ENCODE data around the gene GPALPP1. TPM values are rescaled to one million over a fixed set of nuclear protein-coding genes. Genes with fewer than 3 reads are reported as not detected.
"Not testable (repeated sequence)": the region's sequence is repeated elsewhere in the genome, so short reads cannot be mapped to it uniquely, and the experiment has no call there.

GPALPP1 gene
- total RNA-seq, 1 experiment from 2014 or later: 36.2 TPM

DNA sequence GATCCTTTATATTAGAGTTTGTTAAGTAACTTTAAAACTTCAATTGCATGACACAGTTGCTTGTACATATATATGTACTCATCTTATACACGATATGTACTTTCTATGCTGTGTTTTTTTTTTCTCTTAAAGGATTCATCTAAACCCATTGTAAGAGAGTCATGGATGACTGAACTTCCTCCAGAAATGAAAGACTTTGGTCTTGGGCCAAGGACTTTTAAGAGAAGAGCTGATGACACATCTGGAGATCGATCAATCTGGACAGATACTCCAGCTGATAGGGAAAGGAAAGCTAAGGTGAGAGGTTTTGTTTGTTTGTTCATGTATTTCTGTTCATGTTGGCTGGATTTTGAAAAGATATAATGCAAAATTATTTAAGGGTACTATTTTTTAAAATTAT is 26.0 kb downstream of the GPALPP1 start:
- Histone ChIP-seq H3K4me3 (ENCODE audit: low read length) (no peak overlapping the region), H4K20me1 (ENCODE audit: insufficient read depth, low read depth, low read length) (no peaks in the 10 kb centered on the region), H3K79me2 (ENCODE audit: low read length) (no peaks in the 10 kb centered on the region), H2AFZ (ENCODE audit: low read length) (no peak overlapping the region), H3K27ac (ENCODE audit: low read length) (no peak overlapping the region), H3K36me3 (ENCODE audit: insufficient read depth, low read length) (peaks cover 13% of the 10 kb centered on the region; the same call in 1 of the 2 replicates), H3K4me1 (ENCODE audit: low read length) (no peaks in the 10 kb centered on the region), H3K27me3 (ENCODE audit: low read length) (no peaks in the 10 kb centered on the region), H3K9ac (ENCODE audit: low read length) (no peak overlapping the region), H3K9me3 (ENCODE audit: low read length) (no peaks in the 10 kb centered on the region), H3K9me2 (replicated peaks; ENCODE audit: insufficient read depth, low read length) (no peaks in the 10 kb centered on the region), H3K4me2 (ENCODE audit: low read depth, low read length, poor library complexity, severe bottlenecking) (no peak overlapping the region)
- no peak for DNase-seq

DNA sequence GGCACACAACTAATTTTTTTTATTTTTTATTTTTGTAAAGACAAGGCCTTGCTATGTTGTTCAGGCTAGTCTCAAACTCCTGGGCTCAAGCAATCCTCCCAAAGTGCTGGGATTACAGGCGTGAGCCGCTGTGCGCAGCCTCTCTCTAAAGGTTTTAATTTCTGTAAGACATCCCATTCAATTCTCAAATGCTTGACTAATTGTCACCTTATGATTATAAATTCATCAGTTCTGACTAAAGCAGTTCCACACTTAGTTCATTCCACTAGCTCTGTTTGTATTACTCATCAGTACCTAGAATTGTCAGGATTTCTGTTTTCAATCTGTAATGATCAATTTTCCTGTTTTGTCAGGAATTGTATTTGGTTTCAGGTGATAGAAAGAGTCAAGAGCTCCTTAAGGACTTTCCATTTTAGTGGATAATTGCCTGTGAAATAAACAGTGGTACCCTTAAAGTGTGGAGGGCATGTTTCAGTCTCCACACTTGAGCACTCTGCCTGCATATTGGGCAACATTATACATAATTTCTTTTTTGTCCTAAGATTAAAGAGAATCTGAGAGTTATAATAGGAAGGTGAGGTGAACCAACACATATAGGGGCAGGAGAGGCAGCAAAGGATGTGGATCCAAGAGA is 27.6 kb downstream of the GPALPP1 start:
- Histone ChIP-seq H3K79me2 (ENCODE audit: low read length) (no peaks in the 10 kb centered on the region), H3K4me2 (ENCODE audit: low read depth, low read length, poor library complexity, severe bottlenecking) (no peak overlapping the region), H3K9me2 (replicated peaks; ENCODE audit: insufficient read depth, low read length) (no peaks in the 10 kb centered on the region), H3K9me3 (ENCODE audit: low read length) (no peaks in the 10 kb centered on the region), H3K4me3 (ENCODE audit: low read length) (no peak overlapping the region), H4K20me1 (ENCODE audit: insufficient read depth, low read depth, low read length) (no peaks in the 10 kb centered on the region), H3K27me3 (ENCODE audit: low read length) (no peaks in the 10 kb centered on the region), H3K36me3 (ENCODE audit: insufficient read depth, low read length) (peaks cover 12% of the 10 kb centered on the region; the same call in 1 of the 2 replicates), H3K9ac (ENCODE audit: low read length) (no peak overlapping the region), H3K27ac (ENCODE audit: low read length) (no peak overlapping the region), H2AFZ (ENCODE audit: low read length) (no peak overlapping the region), H3K4me1 (ENCODE audit: low read length) (no peaks in the 10 kb centered on the region)
- DNase-seq: no peak

DNA sequence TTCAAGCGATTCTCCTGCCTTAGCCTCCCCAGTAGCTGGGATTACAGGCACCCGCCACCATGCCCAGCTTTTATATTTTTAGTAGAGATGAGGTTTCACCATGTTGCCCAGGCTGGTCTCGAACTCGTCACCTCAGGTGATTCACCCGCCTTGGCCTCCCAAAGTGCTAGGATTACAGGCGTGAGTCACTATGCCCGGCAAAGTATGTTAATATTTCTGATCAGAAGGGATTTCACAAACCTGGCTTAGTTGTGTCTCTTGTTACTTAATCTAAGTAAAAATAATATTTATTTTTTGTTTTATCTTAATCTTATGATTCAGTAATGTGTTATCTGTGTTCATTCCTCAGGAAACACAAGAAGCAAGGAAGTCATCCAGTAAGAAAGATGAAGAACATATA is 30.6 kb downstream of the GPALPP1 start:
- H4K20me1 ChIP-seq (ENCODE audit: insufficient read depth, low read depth, low read length); H3K9me3 ChIP-seq (ENCODE audit: low read length): not testable (repeated sequence)

DNA sequence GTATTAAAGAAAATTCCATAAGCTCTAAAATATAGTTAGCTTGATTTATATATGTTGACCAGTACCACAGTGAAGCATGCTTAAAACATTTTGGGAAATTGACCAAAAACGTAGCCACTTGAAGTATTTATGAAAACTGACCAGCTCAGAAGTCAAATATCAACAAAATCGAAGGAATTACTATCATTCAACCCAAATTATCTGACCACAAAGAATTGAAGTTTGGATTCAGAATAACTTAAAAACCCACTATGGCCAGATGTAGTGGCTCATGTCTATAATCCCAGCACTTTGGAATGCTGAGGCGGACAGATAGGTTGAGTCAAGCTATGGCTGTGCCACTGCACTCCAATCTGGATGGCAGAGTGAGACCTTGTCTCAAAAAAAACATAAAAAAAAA is 31.9 kb downstream of the GPALPP1 start:
- H3K27me3 ChIP-seq (ENCODE audit: low read length): no peaks in the 10 kb centered on the region
- no peak for DNase-seq

More for the DNA sequence above, 30.6 kb downstream of the GPALPP1 start:
- H3K4me3 ChIP-seq (ENCODE audit: low read length); H3K27ac ChIP-seq (ENCODE audit: low read length); H3K9ac ChIP-seq (ENCODE audit: low read length); H3K27me3 ChIP-seq (ENCODE audit: low read length); H3K9me2 ChIP-seq (replicated peaks; ENCODE audit: insufficient read depth, low read length); H3K79me2 ChIP-seq (ENCODE audit: low read length); DNase-seq; H3K4me2 ChIP-seq (ENCODE audit: low read depth, low read length, poor library complexity, severe bottlenecking); H2AFZ ChIP-seq (ENCODE audit: low read length); H3K4me1 ChIP-seq (ENCODE audit: low read length): not testable (repeated sequence)
- peaks cover 12% of the 10 kb centered on the region; the same call in 1 of the 2 replicates for H3K36me3 ChIP-seq (ENCODE audit: insufficient read depth, low read length)

DNA sequence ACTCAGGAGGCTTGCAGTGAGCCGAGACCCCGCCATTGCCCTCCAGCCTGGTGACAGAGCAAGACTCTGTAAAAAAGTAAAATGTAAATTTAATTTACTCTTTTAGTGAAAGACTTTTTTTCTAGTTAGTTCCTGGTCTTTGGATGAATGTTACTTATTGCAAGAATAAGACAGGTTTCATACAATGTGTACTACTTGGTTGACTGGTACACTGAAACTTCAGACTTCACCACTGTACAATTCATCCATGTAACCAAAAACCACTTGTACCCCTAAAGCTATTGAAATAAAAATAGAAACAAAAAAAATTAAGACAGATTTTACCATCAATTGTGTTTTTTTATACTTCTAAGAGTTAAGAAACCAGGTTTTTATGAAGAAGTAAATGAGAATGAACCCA is 35.5 kb downstream of the GPALPP1 start:
- Histone ChIP-seq H3K27ac (ENCODE audit: low read length) (no peak overlapping the region), H3K9me3 (ENCODE audit: low read length) (no peaks in the 10 kb centered on the region), H3K4me1 (ENCODE audit: low read length) (no peaks in the 10 kb centered on the region), H3K4me3 (ENCODE audit: low read length) (no peak overlapping the region), H3K4me2 (ENCODE audit: low read depth, low read length, poor library complexity, severe bottlenecking) (no peak overlapping the region), H3K79me2 (ENCODE audit: low read length) (no peaks in the 10 kb centered on the region), H3K36me3 (ENCODE audit: insufficient read depth, low read length) (peaks cover 7% of the 10 kb centered on the region; the same call in 1 of the 2 replicates), H3K27me3 (ENCODE audit: low read length) (no peaks in the 10 kb centered on the region), H3K9ac (ENCODE audit: low read length) (no peak overlapping the region), H4K20me1 (ENCODE audit: insufficient read depth, low read depth, low read length) (no peaks in the 10 kb centered on the region), H2AFZ (ENCODE audit: low read length) (no peak overlapping the region), H3K9me2 (replicated peaks; ENCODE audit: insufficient read depth, low read length) (no peaks in the 10 kb centered on the region)
- DNase-seq: no peak

More for the DNA sequence above, 31.9 kb downstream of the GPALPP1 start:
- H2AFZ ChIP-seq (ENCODE audit: low read length): no peak overlapping the region
- H3K4me3 ChIP-seq (ENCODE audit: low read length): no peak overlapping the region
- no peak overlapping the region for H3K9ac ChIP-seq (ENCODE audit: low read length)
- H3K9me3 ChIP-seq (ENCODE audit: low read length): no peaks in the 10 kb centered on the region
- H3K9me2 ChIP-seq (replicated peaks; ENCODE audit: insufficient read depth, low read length): no peaks in the 10 kb centered on the region
- no peak overlapping the region for H3K4me2 ChIP-seq (ENCODE audit: low read depth, low read length, poor library complexity, severe bottlenecking)
- no peaks in the 10 kb centered on the region for H3K79me2 ChIP-seq (ENCODE audit: low read length)
- H3K36me3 ChIP-seq (ENCODE audit: insufficient read depth, low read length): peaks cover 7% of the 10 kb centered on the region; the same call in 1 of the 2 replicates
- H3K27ac ChIP-seq (ENCODE audit: low read length): no peak overlapping the region
- no peaks in the 10 kb centered on the region for H4K20me1 ChIP-seq (ENCODE audit: insufficient read depth, low read depth, low read length)
- H3K4me1 ChIP-seq (ENCODE audit: low read length): no peaks in the 10 kb centered on the region

DNA sequence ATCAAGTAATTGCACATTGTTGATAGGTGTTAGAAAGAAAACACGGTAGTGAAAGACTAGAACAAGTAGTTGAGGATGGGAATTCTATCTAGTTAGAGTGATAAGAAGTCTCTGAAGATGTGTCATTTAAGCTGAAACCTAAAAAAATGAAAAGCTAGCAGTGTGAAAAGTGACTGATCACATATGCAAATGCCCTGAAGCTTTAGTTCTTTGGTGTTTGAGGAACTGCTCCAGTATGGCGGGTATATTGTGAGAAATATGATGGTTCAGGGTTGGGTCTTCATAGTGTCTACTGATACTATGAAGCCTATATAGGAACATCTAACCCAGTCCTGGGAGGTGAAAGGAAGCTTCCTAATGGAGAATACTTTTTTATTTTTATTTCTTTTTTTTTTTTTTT is 45.0 kb downstream of the GPALPP1 start:
- Histone ChIP-seq H3K4me2 (ENCODE audit: low read depth, low read length, poor library complexity, severe bottlenecking) (no peak overlapping the region), H3K9ac (ENCODE audit: low read length) (no peak overlapping the region), H3K79me2 (ENCODE audit: low read length) (no peaks in the 10 kb centered on the region), H4K20me1 (ENCODE audit: insufficient read depth, low read depth, low read length) (no peaks in the 10 kb centered on the region), H3K9me3 (ENCODE audit: low read length) (no peaks in the 10 kb centered on the region), H3K4me3 (ENCODE audit: low read length) (no peak overlapping the region), H3K4me1 (ENCODE audit: low read length) (peaks cover 9% of the 10 kb centered on the region), H3K27me3 (ENCODE audit: low read length) (no peaks in the 10 kb centered on the region), H3K36me3 (ENCODE audit: insufficient read depth, low read length) (no peaks in the 10 kb centered on the region), H3K27ac (ENCODE audit: low read length) (no peak overlapping the region), H2AFZ (ENCODE audit: low read length) (no peak overlapping the region), H3K9me2 (replicated peaks; ENCODE audit: insufficient read depth, low read length) (no peaks in the 10 kb centered on the region)
- DNase-seq: peak; percentile 57

DNA sequence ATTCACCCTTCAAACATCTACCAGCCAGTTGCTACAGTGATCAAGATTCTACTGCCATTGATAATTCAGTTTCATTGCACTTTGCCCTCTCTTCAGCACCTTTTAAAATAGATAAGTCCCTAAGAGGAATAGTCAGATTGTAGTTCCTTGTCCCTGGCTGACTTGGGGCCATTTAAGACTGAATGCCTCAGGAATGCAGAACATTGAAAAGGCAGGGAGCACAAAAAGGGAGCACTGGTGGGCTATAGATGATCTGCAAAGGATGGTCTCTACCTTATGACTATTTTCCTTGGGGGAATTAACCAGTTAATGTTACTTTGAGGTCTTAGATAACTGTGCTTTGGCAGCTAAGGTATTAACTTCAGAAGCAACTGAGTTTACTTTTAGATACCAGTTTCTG is 46.9 kb downstream of the GPALPP1 start:
- Histone ChIP-seq H3K4me1 (ENCODE audit: low read length) (peaks cover 9% of the 10 kb centered on the region), H3K27me3 (ENCODE audit: low read length) (no peaks in the 10 kb centered on the region), H3K27ac (ENCODE audit: low read length) (no peak overlapping the region), H3K9me2 (replicated peaks; ENCODE audit: insufficient read depth, low read length) (no peaks in the 10 kb centered on the region), H2AFZ (ENCODE audit: low read length) (no peak overlapping the region), H3K79me2 (ENCODE audit: low read length) (no peaks in the 10 kb centered on the region), H3K4me3 (ENCODE audit: low read length) (no peak overlapping the region), H3K9me3 (ENCODE audit: low read length) (no peaks in the 10 kb centered on the region), H4K20me1 (ENCODE audit: insufficient read depth, low read depth, low read length) (no peaks in the 10 kb centered on the region), H3K9ac (ENCODE audit: low read length) (no peak overlapping the region), H3K4me2 (ENCODE audit: low read depth, low read length, poor library complexity, severe bottlenecking) (no peak overlapping the region), H3K36me3 (ENCODE audit: insufficient read depth, low read length) (no peaks in the 10 kb centered on the region)
- DNase-seq: no peak

DNA sequence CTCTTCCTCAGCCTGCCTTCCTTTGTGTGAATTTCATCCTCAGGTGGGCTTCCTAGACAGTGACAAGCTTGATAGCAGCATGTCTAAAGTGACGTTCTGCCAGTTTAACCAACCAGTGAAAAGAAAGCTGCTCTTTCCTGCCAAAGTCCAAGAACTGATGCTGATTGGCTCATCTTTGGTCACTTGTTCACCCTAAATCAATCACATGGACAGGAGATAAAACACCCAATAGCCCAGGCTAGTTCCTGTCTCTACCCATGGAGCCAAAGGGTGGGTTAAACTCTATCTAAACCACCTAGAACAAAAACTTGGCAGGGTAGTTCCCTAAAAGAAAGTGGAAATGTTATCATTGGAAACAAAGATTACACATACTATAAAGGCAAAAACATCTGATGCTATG is 50.8 kb downstream of the GPALPP1 start:
- Histone ChIP-seq H3K4me2 (ENCODE audit: low read depth, low read length, poor library complexity, severe bottlenecking) (no peak overlapping the region), H3K79me2 (ENCODE audit: low read length) (no peaks in the 10 kb centered on the region), H4K20me1 (ENCODE audit: insufficient read depth, low read depth, low read length) (no peaks in the 10 kb centered on the region), H2AFZ (ENCODE audit: low read length) (no peak overlapping the region), H3K36me3 (ENCODE audit: insufficient read depth, low read length) (no peaks in the 10 kb centered on the region), H3K4me1 (ENCODE audit: low read length) (no peaks in the 10 kb centered on the region), H3K9ac (ENCODE audit: low read length) (no peak overlapping the region), H3K4me3 (ENCODE audit: low read length) (no peak overlapping the region), H3K27ac (ENCODE audit: low read length) (no peak overlapping the region), H3K9me3 (ENCODE audit: low read length) (no peaks in the 10 kb centered on the region), H3K27me3 (ENCODE audit: low read length) (no peaks in the 10 kb centered on the region), H3K9me2 (replicated peaks; ENCODE audit: insufficient read depth, low read length) (no peaks in the 10 kb centered on the region)
- DNase-seq: no peak
